T-helper 9 cell (primary cell): ENCODE data around the gene ARHGAP45.
"Not testable (repeated sequence)": the region's sequence is repeated elsewhere in the genome, so short reads cannot be mapped to it uniquely, and the experiment has no call there.

ENCODE experiments used
- DNase-seq: peaks from one replicate; pipeline ENCODE4 v3.0.0-alpha.2; 2020

The ARHGAP45 gene

GRCh38 chr19:1106841-1107660 lies 40.1 kb downstream of the ARHGAP45 start:
- no peak for DNase-seq

GRCh38 chr19:1107661-1108261 lies 40.8 kb downstream of the ARHGAP45 start:
- no peak for DNase-seq

GRCh38 chr19:1108291-1109031 lies 41.5 kb downstream of the ARHGAP45 start:
- no peak for DNase-seq

- no peak for DNase-seq
These were observed 42.1 kb downstream of the ARHGAP45 start for GRCh38 chr19:1109032-1109551.

GRCh38 chr19:1109697-1110671 lies 43.0 kb downstream of the ARHGAP45 start:
- DNase-seq = no peak

GRCh38 chr19:1110809-1111640 lies 44.1 kb downstream of the ARHGAP45 start:
- no peak for DNase-seq

- DNase-seq = no peak
These were observed 44.8 kb downstream of the ARHGAP45 start for GRCh38 chr19:1111641-1112267.

GRCh38 chr19:1112268-1113029 lies 45.5 kb downstream of the ARHGAP45 start:
- no peak for DNase-seq

- peak; percentile 79 for DNase-seq
These were observed 46.3 kb downstream of the ARHGAP45 start for GRCh38 chr19:1113030-1113985.

GRCh38 chr19:1113986-1114483 lies 47.1 kb downstream of the ARHGAP45 start:
- DNase-seq = no peak

GRCh38 chr19:1114728-1115127 lies 47.8 kb downstream of the ARHGAP45 start:
- DNase-seq = not testable (repeated sequence)

GRCh38 chr19:1115646-1116420 lies 48.9 kb downstream of the ARHGAP45 start:
- DNase-seq = no peak

- DNase-seq = no peak
These were observed 50.0 kb downstream of the ARHGAP45 start for GRCh38 chr19:1116726-1117581.

GRCh38 chr19:1117654-1118053 lies 50.7 kb downstream of the ARHGAP45 start:
- no peak for DNase-seq

- no peak for DNase-seq
These were observed 52.0 kb downstream of the ARHGAP45 start for GRCh38 chr19:1118999-1119398.

GRCh38 chr19:1119475-1120217 lies 52.7 kb downstream of the ARHGAP45 start:
- no peak for DNase-seq
